Measurements from ENCODE around the gene OLFML2A.
A peak's percentile ranks its signal among the peaks of the same experiment; 100 is the strongest.

GRCh38 chr9:124861342-124862229 lies 84.7 kb downstream of the OLFML2A start, which contains the start of the genes ARPC5L and RPL35:
- TF ChIP-seq CTCF (IDR thresholded peaks at IDR 0.05): peak in 3 of 4 experiments; percentile 23 to 45 (median 35)
- TF ChIP-seq POLR2A (IDR thresholded peaks at IDR 0.05): peak; percentile 85

All from prostate gland (tissue), 2 donors.